Measurements from ENCODE around the gene NRXN3.
A peak's percentile ranks its signal among the peaks of the same experiment; 100 is the strongest.

DNA sequence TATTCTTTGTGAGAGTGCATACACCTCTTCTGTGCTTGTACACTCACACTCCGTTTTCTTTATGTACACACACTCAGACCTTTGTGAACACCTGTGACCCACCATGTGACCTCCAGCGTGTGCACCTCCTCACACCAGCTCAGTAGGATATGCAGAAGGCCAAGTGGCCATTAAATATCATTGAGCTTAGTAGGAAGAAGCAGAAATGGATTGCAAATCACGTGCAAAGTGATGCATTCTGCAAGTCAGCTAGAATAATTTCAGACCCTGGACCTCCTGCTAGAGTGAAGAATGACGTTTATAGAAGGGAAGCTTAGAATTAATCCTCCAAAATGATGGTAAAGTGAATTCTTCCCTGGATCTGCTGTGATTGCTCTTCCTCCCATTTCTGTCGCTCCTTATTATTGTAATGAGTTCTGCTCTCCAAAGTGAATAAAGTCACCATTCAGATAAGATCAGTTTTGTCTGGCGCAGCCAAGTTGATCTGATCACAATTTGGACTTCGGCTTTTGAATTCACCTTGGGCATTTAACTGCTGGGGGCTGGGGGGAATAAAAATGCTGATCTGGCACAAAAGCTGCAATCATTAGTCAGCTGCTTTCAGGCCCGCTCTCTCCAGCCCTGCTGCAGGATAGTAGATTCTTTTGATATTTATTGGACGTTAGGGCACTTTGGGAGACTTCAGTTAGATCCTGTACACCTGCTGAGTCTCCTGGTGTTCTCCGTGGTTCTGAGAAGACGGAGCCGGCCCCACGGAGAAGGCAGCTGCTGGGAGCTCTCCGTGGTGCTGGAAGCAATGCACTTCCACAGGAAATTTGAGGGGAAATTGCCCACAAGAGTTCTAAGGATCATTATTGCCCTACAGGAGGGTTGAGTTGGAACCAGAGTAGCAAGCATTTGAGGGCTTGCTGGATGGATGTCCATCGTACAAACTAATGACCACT is 12.4 kb upstream of the NRXN3 start:
- TF ChIP-seq GATA2 (IDR thresholded peaks at IDR 0.05; ENCODE audit: low read depth, low read length): peak; percentile 43; the same call in 1 of the 2 replicates
- TF ChIP-seq GATA3 (IDR thresholded peaks at IDR 0.05; ENCODE audit: low read depth, low read length): peak; percentile 24; the same call in 1 of the 2 replicates

All from SH-SY5Y (cell line).